ENCODE results near the gene AIP. TPM values are rescaled to one million over a fixed set of nuclear protein-coding genes. Genes with fewer than 3 reads are reported as not detected.

The AIP gene
- total and polyA plus RNA-seq, 2 donors (not counting 1 experiment from before 2014, with no cell fraction given): 53.7 to 117 TPM

GRCh38 chr11:67497656-67498291 is 14.9 kb downstream of the AIP start:
- Histone ChIP-seq H3K9me3 (ENCODE audit: control insufficient read depth, insufficient read depth, low read depth, low read length) (no peaks in the 10 kb centered on the region), H3K27me3 (ENCODE audit: control insufficient read depth, insufficient read depth, low read length) (no peaks in the 10 kb centered on the region), H3K79me2 (ENCODE audit: control insufficient read depth, insufficient read depth, low read length) (no peaks in the 10 kb centered on the region), H3K4me2 (ENCODE audit: extremely low read depth, insufficient read depth, low read length) (no peak overlapping the region), H3K9ac (ENCODE audit: insufficient read depth, low read length) (no peak overlapping the region), H4K20me1 (ENCODE audit: control insufficient read depth, extremely low read depth, insufficient read depth, low read length) (no peaks in the 10 kb centered on the region), H3K4me3 (replicated peaks in 1 of 4; ENCODE audit: control extremely low read depth in 1 of 4, insufficient read depth in 1 of 4, low read depth in 3 of 4, low read length in 4 of 4) (no peak overlapping the region), H3K27ac (ENCODE audit: insufficient read depth, low read length) (no peak overlapping the region), H3K36me3 (ENCODE audit: control insufficient read depth, insufficient read depth, low read length) (peaks cover 5% of the 10 kb centered on the region), H2AFZ (ENCODE audit: low read length) (no peak overlapping the region), H3K4me1 (ENCODE audit: control insufficient read depth, extremely low read depth, insufficient read depth, low read length) (no peaks in the 10 kb centered on the region)
- TF ChIP-seq, protein P1, sequence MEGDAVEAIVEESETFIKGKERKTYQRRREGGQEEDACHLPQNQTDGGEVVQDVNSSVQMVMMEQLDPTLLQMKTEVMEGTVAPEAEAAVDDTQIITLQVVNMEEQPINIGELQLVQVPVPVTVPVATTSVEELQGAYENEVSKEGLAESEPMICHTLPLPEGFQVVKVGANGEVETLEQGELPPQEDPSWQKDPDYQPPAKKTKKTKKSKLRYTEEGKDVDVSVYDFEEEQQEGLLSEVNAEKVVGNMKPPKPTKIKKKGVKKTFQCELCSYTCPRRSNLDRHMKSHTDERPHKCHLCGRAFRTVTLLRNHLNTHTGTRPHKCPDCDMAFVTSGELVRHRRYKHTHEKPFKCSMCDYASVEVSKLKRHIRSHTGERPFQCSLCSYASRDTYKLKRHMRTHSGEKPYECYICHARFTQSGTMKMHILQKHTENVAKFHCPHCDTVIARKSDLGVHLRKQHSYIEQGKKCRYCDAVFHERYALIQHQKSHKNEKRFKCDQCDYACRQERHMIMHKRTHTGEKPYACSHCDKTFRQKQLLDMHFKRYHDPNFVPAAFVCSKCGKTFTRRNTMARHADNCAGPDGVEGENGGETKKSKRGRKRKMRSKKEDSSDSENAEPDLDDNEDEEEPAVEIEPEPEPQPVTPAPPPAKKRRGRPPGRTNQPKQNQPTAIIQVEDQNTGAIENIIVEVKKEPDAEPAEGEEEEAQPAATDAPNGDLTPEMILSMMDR (conservative IDR thresholded peaks at IDR 0.05 in 1 of 2, IDR thresholded peaks at IDR 0.05 in 1 of 2; ENCODE audit: low read depth in 1 of 2, low read length in 2 of 2): no peak
- TF ChIP-seq EZH2 (IDR thresholded peaks at IDR 0.05; ENCODE audit: low read length, missing control alignments): no peak
- DNase-seq (ENCODE audit: low read depth in 2 of 2): no peak

DNA sequence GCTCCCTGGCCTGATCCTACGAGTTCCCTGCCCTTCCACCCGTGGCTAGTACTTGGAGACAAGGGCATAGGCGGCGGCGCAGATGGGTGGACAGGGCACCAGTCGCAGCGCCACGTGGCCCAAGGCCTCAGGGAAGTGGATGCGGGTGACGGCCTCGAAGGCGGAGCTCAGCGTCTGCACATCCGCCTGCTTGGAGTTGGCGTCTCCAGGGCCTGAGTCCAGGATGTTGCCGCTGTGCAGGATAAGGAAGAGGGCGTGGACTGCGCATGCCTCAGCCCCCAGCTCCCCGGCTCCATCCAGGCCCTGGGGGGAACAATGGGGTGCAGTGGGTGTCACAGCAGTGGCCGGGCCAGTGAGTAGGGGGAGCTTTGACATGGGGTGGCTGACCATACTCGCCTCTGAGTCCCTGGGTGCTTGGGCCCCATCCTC is 15.7 kb downstream of the AIP start:
- Histone ChIP-seq H3K9ac (ENCODE audit: insufficient read depth, low read length) (no peak overlapping the region), H3K36me3 (ENCODE audit: control insufficient read depth, insufficient read depth, low read length) (peaks cover 2% of the 10 kb centered on the region), H3K4me3 (replicated peaks in 1 of 4; ENCODE audit: control extremely low read depth in 1 of 4, insufficient read depth in 1 of 4, low read depth in 3 of 4, low read length in 4 of 4) (no peak overlapping the region), H3K79me2 (ENCODE audit: control insufficient read depth, insufficient read depth, low read length) (no peaks in the 10 kb centered on the region), H4K20me1 (ENCODE audit: control insufficient read depth, extremely low read depth, insufficient read depth, low read length) (no peaks in the 10 kb centered on the region), H2AFZ (ENCODE audit: low read length) (no peak overlapping the region), H3K27me3 (ENCODE audit: control insufficient read depth, insufficient read depth, low read length) (no peaks in the 10 kb centered on the region), H3K4me1 (ENCODE audit: control insufficient read depth, extremely low read depth, insufficient read depth, low read length) (no peaks in the 10 kb centered on the region), H3K27ac (ENCODE audit: insufficient read depth, low read length) (no peak overlapping the region), H3K9me3 (ENCODE audit: control insufficient read depth, insufficient read depth, low read depth, low read length) (no peaks in the 10 kb centered on the region), H3K4me2 (ENCODE audit: extremely low read depth, insufficient read depth, low read length) (no peak overlapping the region)
- no peak for DNase-seq (ENCODE audit: low read depth in 2 of 2)
- TF ChIP-seq, protein P1 (conservative IDR thresholded peaks at IDR 0.05 in 1 of 2, IDR thresholded peaks at IDR 0.05 in 1 of 2; ENCODE audit: low read depth in 1 of 2, low read length in 2 of 2): no peak
- no peak for TF ChIP-seq EZH2 (IDR thresholded peaks at IDR 0.05; ENCODE audit: low read length, missing control alignments)

DNA sequence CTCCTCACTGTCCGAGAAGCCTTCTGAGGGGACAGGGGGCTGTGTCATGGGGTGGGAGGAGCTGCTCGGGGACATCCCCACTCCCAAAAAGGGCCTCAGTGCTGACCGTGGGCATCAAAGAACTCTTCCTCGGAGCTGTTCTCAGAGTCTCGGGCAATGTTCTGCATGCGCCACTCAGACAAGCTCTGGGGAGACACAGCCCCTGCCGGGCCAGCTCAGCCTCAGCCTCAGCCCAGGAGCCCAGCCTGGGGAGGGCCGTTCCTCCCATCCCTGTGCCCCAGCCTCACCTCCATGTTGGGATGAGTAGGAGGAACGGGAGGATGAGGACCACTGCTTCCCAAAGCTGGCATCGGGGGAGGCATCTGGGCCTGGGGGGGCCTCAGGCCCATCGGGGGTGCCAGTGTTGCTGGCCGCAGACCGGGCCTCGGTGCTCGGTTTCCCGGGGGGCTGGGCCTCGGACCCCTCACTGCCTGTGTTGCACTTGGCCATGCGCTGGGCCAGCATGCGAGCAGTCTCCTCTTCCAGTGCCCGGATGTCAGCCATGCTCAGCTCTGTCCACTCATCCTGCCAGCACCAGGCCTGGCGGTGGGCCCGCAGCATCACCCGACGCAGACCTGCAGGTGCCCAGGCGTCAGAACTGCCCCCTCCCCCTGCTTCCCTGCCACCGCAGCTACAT is 17.1 kb downstream of the AIP start:
- Histone ChIP-seq H3K9ac (ENCODE audit: insufficient read depth, low read length) (no peak overlapping the region), H3K79me2 (ENCODE audit: control insufficient read depth, insufficient read depth, low read length) (no peaks in the 10 kb centered on the region), H3K27me3 (ENCODE audit: control insufficient read depth, insufficient read depth, low read length) (no peaks in the 10 kb centered on the region), H3K4me1 (ENCODE audit: control insufficient read depth, extremely low read depth, insufficient read depth, low read length) (no peaks in the 10 kb centered on the region), H3K9me3 (ENCODE audit: control insufficient read depth, insufficient read depth, low read depth, low read length) (no peaks in the 10 kb centered on the region), H2AFZ (ENCODE audit: low read length) (no peak overlapping the region), H3K4me2 (ENCODE audit: extremely low read depth, insufficient read depth, low read length) (no peak overlapping the region), H3K36me3 (ENCODE audit: control insufficient read depth, insufficient read depth, low read length) (peaks cover 2% of the 10 kb centered on the region), H3K27ac (ENCODE audit: insufficient read depth, low read length) (no peak overlapping the region), H3K4me3 (replicated peaks in 1 of 4; ENCODE audit: control extremely low read depth in 1 of 4, insufficient read depth in 1 of 4, low read depth in 3 of 4, low read length in 4 of 4) (no peak overlapping the region), H4K20me1 (ENCODE audit: control insufficient read depth, extremely low read depth, insufficient read depth, low read length) (no peaks in the 10 kb centered on the region)
- no peak for DNase-seq (ENCODE audit: low read depth in 2 of 2)
- TF ChIP-seq, protein P1 (conservative IDR thresholded peaks at IDR 0.05 in 1 of 2, IDR thresholded peaks at IDR 0.05 in 1 of 2; ENCODE audit: low read depth in 1 of 2, low read length in 2 of 2): no peak
- TF ChIP-seq EZH2 (IDR thresholded peaks at IDR 0.05; ENCODE audit: low read length, missing control alignments): no peak

Data from fibroblast of lung (primary cell).